GM19351 (cell line): ENCODE data around the gene ORC3.
"Not testable (repeated sequence)": the region's sequence is repeated elsewhere in the genome, so short reads cannot be mapped to it uniquely, and the experiment has no call there.

ENCODE experiments used
- ATAC-seq: cut with Tn5 transposase; IDR thresholded peaks from one replicate; pipeline ENCODE4 v1.9.1; 2021; ENCODE audit warnings: mild to moderate bottlenecking, moderate library complexity; ENCODE audit not compliant: unreplicated experiment

The ORC3 gene

DNA sequence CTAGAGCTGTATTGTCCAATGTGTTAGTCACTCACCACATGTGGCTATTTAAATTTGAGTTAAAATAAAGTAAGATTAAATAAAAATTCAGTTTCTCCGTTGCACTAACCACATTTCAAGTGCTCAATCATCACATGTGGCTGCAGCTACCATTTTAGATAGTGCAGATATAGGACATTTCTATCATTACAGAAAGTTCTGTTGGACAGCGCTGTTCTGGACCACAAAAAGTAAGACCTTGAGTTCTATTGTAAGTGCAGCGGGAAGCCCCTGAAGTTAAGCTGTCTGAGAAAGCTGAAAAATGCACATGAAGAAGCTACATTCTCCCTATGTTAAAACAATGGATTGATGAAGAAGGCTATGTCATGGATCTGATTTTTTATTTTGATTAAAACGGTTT is 1.1 kb downstream of the ORC3 start:
- ATAC-seq = no peak

GRCh38 chr6:87600576-87600975 is 10.6 kb downstream of the ORC3 start:
- ATAC-seq = no peak

DNA sequence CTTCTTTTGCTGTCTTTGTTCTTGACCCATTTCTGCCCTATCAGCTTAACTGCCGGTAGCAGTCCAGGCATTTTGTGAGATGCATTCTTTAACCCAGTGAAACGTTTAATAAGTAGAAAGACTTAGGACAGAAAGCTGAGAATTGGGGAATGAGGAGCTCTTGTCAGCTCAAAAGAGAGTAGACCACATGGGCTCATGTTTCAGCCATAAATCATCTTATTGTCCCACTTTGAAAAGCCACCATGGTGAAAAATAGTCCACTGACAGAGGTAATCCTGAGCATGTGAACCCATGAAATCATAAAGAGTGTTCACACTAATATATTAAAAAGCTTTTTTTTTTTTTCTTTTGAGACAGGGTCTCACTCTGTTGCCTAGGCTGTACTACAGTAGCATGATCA is 16.3 kb downstream of the ORC3 start:
- no peak for ATAC-seq

- no peak for ATAC-seq
Observed at GRCh38 chr6:87608802-87609201, 18.9 kb downstream of the ORC3 start.

DNA sequence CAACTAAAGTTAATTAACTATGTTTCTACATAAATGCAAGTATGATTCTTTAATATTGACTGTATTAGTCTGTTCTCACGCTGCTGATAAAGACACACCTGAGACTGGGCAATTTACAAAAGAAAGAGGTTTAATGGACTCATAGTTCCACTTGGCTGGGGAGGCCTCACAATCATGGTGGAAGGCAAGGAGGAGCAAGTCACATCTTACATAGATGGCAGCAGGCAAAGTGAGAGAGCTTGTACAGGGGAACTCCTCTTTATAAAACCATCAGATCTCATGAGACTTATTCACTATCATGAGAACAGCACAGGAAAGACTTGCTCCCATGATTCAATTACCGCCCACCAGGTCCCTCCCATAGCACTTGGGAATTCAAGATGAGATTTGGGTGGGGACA is 23.1 kb downstream of the ORC3 start:
- not testable (repeated sequence) for ATAC-seq

DNA sequence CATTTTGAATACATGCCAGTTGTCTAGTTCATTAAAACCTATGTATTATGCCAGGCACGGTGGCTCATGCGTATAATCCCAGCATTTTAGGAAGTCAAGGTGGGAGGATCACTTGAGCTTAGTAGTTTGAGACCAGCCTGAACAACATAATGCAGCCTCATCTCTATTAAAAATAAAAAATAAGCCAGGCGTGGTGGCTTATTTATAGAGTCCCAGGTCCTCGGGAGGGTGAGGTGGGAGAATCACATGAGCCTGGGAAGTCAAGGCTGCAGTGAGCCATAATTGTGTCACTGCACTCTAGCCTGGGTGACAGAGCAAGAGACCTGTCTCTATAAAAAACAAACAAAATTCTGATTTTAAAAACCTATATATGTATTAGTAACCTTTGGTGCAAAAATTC is 27.5 kb downstream of the ORC3 start:
- ATAC-seq = no peak

- ATAC-seq = no peak
Observed at GRCh38 chr6:87618531-87618930, 28.6 kb downstream of the ORC3 start.

DNA sequence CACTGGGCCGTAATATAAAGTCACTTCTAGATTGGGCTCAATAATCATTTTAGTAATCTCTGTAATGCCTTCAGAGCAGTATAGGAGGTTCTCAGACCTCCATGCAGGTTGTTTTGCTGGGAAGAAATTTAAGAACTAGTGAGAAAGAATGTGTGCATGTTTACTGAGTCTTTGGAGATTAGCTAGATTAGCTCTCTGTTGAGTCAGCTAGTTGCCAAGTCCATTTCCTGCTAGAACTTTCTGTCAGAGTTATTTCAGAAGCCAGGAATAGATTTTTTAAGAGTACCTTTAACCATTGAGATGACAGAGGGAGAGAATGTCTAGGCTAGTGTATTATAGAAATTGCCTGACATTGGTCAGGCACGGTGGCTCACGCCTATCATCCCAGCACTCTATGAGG is 33.3 kb downstream of the ORC3 start:
- no peak for ATAC-seq

GRCh38 chr6:87628424-87628823 is 38.5 kb downstream of the ORC3 start:
- ATAC-seq = no peak

- ATAC-seq = no peak
Observed at GRCh38 chr6:87628881-87629280, 38.9 kb downstream of the ORC3 start.

- ATAC-seq = no peak
Observed at GRCh38 chr6:87630746-87631145, 40.8 kb downstream of the ORC3 start.

DNA sequence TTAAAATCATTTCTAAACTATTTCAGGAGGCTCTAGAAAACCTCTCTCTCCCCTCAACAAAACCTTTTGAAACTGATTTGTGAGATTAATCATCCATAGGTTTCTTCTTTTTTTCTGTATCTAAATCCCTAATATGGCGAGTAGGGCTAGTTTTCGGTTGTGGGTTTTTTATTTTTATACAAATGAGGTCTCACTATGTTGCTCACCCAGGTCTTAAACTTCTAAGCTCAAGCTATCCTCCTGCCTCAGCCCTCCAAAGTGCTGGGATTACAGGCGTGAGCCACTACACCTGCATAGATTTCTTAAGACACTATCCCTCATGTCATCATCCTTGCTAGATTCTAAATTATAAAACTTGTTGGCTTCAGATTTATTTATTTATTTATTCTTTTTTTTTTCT is 43.9 kb downstream of the ORC3 start:
- ATAC-seq = no peak

DNA sequence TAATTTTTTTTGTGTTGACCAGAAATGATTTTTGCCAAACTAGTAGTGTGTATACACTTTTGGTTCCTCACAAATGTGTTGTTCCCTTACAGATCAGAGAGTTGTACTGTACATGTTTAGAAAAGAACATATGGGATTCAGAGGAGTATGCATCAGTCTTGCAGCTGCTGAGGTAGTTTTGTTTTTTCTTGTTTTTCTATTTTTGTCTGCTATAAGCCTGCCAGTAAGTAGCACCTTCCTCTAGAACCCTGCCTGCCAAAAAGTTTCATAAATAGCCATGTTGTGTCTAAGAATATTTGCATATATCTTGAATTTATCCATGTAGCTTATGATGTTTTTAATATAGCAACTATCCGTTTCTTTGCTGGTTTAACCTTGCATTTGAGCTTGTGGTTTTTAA is 46.4 kb downstream of the ORC3 start:
- peak; percentile 57 for ATAC-seq

GRCh38 chr6:87637106-87637505 is 47.2 kb downstream of the ORC3 start:
- no peak for ATAC-seq

- ATAC-seq = no peak
Observed at GRCh38 chr6:87639373-87639772, 49.4 kb downstream of the ORC3 start.

- no peak for ATAC-seq
Observed at GRCh38 chr6:87641065-87641692, 51.2 kb downstream of the ORC3 start.

DNA sequence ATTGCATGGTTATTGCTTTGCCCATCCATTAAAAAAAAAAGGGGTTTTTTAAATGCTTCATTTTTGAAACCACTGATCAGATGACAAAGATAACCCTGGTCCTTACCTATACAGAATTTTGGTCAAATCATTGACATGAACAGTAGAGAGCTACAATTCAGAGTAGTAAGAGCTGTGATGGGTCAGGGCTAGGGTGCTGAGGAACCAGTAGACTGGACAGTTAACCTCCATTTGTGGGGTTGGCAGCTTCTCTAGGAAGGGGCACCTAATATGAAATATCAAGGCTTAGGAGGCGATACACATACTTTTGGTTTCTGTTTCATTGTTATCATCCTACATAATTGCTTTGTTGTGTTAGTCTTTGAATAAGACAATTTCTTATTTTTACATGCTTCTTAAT is 55.1 kb downstream of the ORC3 start:
- no peak for ATAC-seq

GRCh38 chr6:87653074-87653962 is 63.4 kb downstream of the ORC3 start:
- ATAC-seq = no peak

GRCh38 chr6:87654122-87654521 is 64.2 kb downstream of the ORC3 start:
- ATAC-seq = no peak

DNA sequence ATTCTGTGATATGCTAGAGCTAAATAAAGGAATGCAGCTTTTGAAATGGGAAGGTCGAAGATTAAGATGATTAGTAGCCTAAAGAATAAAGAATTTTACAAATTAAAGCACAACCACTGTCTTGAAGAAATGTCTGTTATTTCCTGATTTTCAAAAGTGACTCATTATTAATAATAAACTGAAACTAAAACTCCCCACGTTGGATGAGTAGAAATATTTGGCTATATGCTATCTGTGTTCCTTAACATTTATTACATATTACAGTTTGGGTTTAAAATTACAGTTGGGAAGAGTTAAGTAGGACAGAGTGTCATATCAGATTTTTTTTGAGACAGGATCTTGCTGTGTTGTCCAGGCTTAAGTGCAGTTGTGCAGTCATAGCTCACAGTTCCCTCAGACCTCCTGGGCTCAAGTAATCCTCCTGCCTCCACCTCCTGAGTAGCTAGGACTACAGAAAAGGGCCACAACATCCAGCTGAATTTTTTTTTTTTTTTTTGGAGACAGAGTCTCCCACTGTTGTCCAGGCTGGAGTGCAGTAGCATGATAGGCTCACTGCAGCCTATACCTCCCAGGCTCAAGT is 65.0 kb downstream of the ORC3 start:
- ATAC-seq = no peak

- no peak for ATAC-seq
Observed at GRCh38 chr6:87655824-87656223, 65.9 kb downstream of the ORC3 start.

- peak; percentile 85 for ATAC-seq
Observed at GRCh38 chr6:87656857-87657256, 66.9 kb downstream of the ORC3 start.
